Smooth muscle cell (in vitro differentiated cells): ENCODE results near the gene SCN4B. TPM values are rescaled to one million over a fixed set of nuclear protein-coding genes. Genes with fewer than 3 reads are reported as not detected.

Experiments
- DNase-seq: peaks from one replicate; lab custom pipeline; 2025; ENCODE audit not compliant: unreplicated experiment; lab: John Stamatoyannopoulos, UW
- H2AFZ ChIP-seq: fragments of 200-600 bp; sonication (generic); 2 replicates; pipeline ENCODE4 v1.6.0; 2016; ENCODE audit warnings: antibody characterized with exemption, low read depth, mild to moderate bottlenecking
- H3F3A ChIP-seq: fragments of 200-600 bp; sonication (generic); 2 replicates; pipeline ENCODE4 v1.6.0; 2017; ENCODE audit warnings: antibody characterized with exemption, low read depth
- H3K27ac ChIP-seq: fragments of 200-600 bp; sonication (generic); 2 replicates; pipeline ENCODE4 v1.5.1; 2016; ENCODE audit warnings: low read depth, mild to moderate bottlenecking
- H3K27me3 ChIP-seq: fragments of 200-600 bp; sonication (generic); 2 replicates; pipeline ENCODE4 v1.6.1; 2016; ENCODE audit warnings: low read depth, mild to moderate bottlenecking
- H3K36me3 ChIP-seq: fragments of 200-600 bp; sonication (generic); 2 replicates; pipeline ENCODE4 v1.5.1; 2016; ENCODE audit warnings: low read depth
- H3K4me1 ChIP-seq: fragments of 200-600 bp; sonication (generic); 2 replicates; pipeline ENCODE4 v1.5.1; 2016; ENCODE audit warnings: low read depth
- H3K4me2 ChIP-seq: fragments of 200-600 bp; sonication (generic); 2 replicates; pipeline ENCODE4 v1.6.0; 2016; ENCODE audit warnings: mild to moderate bottlenecking
- H3K4me3 ChIP-seq: fragments of 200-600 bp; sonication (generic); 2 replicates; pipeline ENCODE4 v1.5.1; 2016; ENCODE audit warnings: mild to moderate bottlenecking
- H3K79me2 ChIP-seq: fragments of 200-600 bp; sonication (generic); 2 replicates; pipeline ENCODE4 v1.6.0; 2016; ENCODE audit warnings: low read depth, mild to moderate bottlenecking
- H3K9ac ChIP-seq: fragments of 200-600 bp; sonication (generic); 2 replicates; pipeline ENCODE4 v1.6.0; 2016; ENCODE audit warnings: low read depth
- H3K9me3 ChIP-seq: fragments of 200-600 bp; sonication (generic); replicated peaks from 2 replicates; pipeline ENCODE4 v1.5.1; 2016; ENCODE audit warnings: low read depth
- H4K20me1 ChIP-seq: fragments of 200-600 bp; sonication (generic); 2 replicates; pipeline ENCODE4 v1.6.0; 2016; ENCODE audit warnings: low read depth
- WGBS: methylation state at CpG from one replicate; pipeline ENCODE4 v1.1.7; 2016; ENCODE audit warnings: low lambda C conversion rate; 5-methylcytosine and 5-hydroxymethylcytosine counted together
- polyA plus RNA-seq: library from polyadenylated mRNA; unstranded; fragments of >200 nt; fragmentation: Nextera tagmentation; extraction: Ambion mirVana; gene quantifications from 2 replicates; pipeline ENCODE4 v1.2.1, GENCODE V29; 2016
- total RNA-seq: library from RNA; depleted of rRNA; stranded (reverse); fragments of >200 nt; gene quantifications from 2 replicates; pipeline ENCODE4 v1.2.3, GENCODE V29; 2014
- TF ChIP-seq, protein P1 (sequence below): fragments of 200-600 bp; sonication (generic); IDR thresholded peaks from 2 replicates; pipeline ENCODE4 v1.5.1; 2017; ENCODE audit warnings: borderline replicate concordance, mild to moderate bottlenecking, antibody characterized with exemption; ENCODE audit not compliant: insufficient read depth, poor library complexity, severe bottlenecking

SCN4B gene
- total and polyA plus RNA-seq, 2 experiments from 2014 or later, result not detected

DNA sequence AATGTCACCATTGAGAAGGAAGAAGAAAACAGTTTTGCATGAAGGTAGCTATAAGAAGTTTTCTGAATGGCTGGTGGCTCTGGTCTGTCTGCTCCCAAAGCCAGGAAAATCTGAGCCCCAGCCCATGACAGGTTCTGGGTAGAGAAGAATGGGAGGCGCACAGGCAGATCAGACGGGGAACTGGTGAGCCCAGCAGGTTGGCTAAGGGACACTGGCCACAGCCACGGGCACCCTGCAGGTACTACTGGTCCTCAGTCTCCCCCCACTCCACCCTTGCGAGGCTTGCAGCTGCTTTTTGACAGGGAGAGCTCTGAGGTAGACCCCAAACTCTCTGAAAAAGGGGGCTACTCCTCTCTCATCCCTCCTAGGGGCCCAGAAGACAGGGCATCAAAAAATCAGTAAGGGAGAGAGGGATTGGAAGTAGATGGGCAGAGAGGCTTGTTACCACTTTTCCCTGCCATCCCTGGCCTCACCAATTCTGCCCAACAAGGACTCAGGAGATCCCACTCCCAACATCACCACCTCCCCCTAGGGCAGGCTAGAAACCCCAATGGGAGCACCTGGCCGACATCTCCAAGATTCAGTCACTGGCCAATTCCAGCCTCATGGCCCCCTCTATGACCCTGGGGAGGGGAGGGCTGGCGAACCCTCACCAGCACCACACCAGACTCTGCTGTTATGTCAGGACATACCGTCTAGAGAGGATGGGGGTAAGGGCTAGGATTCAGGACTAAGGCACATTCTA, 17.4 kb downstream of the SCN4B start:
- TF ChIP-seq, protein P1, sequence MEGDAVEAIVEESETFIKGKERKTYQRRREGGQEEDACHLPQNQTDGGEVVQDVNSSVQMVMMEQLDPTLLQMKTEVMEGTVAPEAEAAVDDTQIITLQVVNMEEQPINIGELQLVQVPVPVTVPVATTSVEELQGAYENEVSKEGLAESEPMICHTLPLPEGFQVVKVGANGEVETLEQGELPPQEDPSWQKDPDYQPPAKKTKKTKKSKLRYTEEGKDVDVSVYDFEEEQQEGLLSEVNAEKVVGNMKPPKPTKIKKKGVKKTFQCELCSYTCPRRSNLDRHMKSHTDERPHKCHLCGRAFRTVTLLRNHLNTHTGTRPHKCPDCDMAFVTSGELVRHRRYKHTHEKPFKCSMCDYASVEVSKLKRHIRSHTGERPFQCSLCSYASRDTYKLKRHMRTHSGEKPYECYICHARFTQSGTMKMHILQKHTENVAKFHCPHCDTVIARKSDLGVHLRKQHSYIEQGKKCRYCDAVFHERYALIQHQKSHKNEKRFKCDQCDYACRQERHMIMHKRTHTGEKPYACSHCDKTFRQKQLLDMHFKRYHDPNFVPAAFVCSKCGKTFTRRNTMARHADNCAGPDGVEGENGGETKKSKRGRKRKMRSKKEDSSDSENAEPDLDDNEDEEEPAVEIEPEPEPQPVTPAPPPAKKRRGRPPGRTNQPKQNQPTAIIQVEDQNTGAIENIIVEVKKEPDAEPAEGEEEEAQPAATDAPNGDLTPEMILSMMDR, result no peak
- Histone ChIP-seq H3K36me3 (no peaks in the 10 kb centered on the region), H3K4me2 (no peak overlapping the region), H3K27ac (no peak overlapping the region), H4K20me1 (no peaks in the 10 kb centered on the region), H3K27me3 (peaks cover 35% of the 10 kb centered on the region), H3F3A (no peaks in the 10 kb centered on the region), H3K9ac (no peak overlapping the region), H2AFZ (no peak overlapping the region), H3K4me1 (no peaks in the 10 kb centered on the region), H3K9me3 (no peaks in the 10 kb centered on the region), H3K4me3 (no peak overlapping the region), H3K79me2 (no peaks in the 10 kb centered on the region)
- no peak for DNase-seq
- 75% methylated on average over 7 of the region's 7 CpGs for WGBS

DNA sequence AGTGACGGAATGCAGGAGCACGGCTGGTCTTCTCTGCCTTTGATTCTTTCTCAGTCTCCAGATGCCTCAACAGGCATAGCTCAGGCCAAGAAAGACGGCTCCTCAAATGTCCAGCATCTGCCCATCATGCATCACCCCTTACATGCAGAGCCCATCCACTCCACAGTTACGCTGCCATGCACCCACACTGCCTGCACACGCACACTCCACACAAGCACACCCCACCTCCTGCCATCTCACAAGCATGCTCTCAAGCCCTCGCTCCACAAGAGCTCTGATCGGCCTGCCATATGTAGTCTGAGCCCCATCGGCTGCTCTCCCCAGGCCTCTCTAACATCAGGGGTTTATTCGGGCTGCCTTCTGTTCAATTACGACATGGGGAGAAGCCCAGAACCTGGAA, 18.8 kb downstream of the SCN4B start:
- Histone ChIP-seq H3K9me3 (no peaks in the 10 kb centered on the region), H2AFZ (no peak overlapping the region), H3K27ac (no peak overlapping the region), H3K4me1 (no peaks in the 10 kb centered on the region), H3K4me3 (no peak overlapping the region), H3K9ac (no peak overlapping the region), H3F3A (no peaks in the 10 kb centered on the region), H3K27me3 (peaks cover 29% of the 10 kb centered on the region), H4K20me1 (no peaks in the 10 kb centered on the region), H3K36me3 (no peaks in the 10 kb centered on the region), H3K4me2 (no peak overlapping the region), H3K79me2 (no peaks in the 10 kb centered on the region)
- TF ChIP-seq, protein P1, result no peak
- 83% methylated on average over 10 of the region's 10 CpGs for WGBS
- no peak for DNase-seq

DNA sequence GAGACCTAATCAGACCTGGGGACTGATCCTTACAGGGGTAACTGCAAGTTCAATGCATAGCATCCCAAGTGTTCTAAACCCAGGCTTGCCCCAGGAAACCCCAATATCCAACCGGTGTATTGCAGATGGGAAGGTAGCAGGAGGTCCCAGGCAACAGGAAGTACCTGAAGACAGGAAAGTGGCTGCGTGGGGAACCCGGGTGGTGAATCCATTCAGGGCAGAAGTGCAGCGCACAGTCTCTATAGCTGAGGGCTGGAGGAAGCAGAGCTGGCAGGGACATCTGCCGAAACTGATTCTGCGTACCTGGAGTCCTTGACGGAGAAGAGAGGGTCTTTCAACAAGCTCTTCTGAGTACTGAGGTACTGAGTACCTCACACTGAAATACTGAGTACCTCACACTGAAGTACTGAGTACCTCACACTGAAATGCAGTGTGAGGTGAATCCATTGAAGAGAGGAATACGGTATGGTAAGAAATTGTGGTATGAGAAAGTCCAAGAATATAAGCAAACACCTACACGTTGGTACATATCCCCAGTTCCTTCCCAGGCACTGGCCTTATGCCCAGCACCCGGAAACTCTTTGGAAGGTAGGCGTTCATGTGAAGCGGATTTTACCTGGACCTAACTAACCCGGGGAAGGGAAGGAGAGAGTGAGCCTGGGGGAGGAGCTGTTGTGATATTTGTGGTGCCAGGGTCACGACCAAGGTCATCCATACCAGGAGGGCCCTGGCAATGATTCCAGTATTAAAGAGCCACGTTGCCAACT, 20.1 kb downstream of the SCN4B start:
- Histone ChIP-seq H3K36me3 (no peaks in the 10 kb centered on the region), H3K27ac (no peak overlapping the region), H3K79me2 (no peaks in the 10 kb centered on the region), H3K9me3 (no peaks in the 10 kb centered on the region), H3F3A (no peaks in the 10 kb centered on the region), H2AFZ (no peak overlapping the region), H3K4me1 (no peaks in the 10 kb centered on the region), H4K20me1 (no peaks in the 10 kb centered on the region), H3K4me2 (no peak overlapping the region), H3K27me3 (peaks cover 25% of the 10 kb centered on the region), H3K9ac (no peak overlapping the region), H3K4me3 (no peak overlapping the region)
- DNase-seq, result no peak
- 87% methylated on average over 15 of the region's 15 CpGs for WGBS
- TF ChIP-seq, protein P1, result no peak
